T-helper 2 cell treated with Interferon-gamma antibody and Interleukin-4, amounts not matched to agents 100 ng/mL and 5 ng/mL, for 36 hours (primary cell): ENCODE results near the gene SEPTIN5. TPM values are rescaled to one million over a fixed set of nuclear protein-coding genes. Genes with fewer than 3 reads are reported as not detected.

Experiments used
- intact Hi-C: fragments of 100-400 bp; cut with micrococcal nuclease; formaldehyde crosslinking; loops from one replicate; pipeline ENCODE4 v1.15.1; 2023
- total RNA-seq: library from RNA; stranded (reverse); gene quantifications from 2 replicates; pipeline ENCODE4 v1.2.3, GENCODE V29; 2022

The SEPTIN5 gene
- total RNA-seq, 1 donor from 2014 or later, result not detected

GRCh38 chr22:19705181-19705934 lies 8.9 kb upstream of the SEPTIN5 start:
- intact Hi-C loops, result no loop called here

GRCh38 chr22:19706661-19707151 lies 7.6 kb upstream of the SEPTIN5 start:
- intact Hi-C loops, result no loop called here

DNA sequence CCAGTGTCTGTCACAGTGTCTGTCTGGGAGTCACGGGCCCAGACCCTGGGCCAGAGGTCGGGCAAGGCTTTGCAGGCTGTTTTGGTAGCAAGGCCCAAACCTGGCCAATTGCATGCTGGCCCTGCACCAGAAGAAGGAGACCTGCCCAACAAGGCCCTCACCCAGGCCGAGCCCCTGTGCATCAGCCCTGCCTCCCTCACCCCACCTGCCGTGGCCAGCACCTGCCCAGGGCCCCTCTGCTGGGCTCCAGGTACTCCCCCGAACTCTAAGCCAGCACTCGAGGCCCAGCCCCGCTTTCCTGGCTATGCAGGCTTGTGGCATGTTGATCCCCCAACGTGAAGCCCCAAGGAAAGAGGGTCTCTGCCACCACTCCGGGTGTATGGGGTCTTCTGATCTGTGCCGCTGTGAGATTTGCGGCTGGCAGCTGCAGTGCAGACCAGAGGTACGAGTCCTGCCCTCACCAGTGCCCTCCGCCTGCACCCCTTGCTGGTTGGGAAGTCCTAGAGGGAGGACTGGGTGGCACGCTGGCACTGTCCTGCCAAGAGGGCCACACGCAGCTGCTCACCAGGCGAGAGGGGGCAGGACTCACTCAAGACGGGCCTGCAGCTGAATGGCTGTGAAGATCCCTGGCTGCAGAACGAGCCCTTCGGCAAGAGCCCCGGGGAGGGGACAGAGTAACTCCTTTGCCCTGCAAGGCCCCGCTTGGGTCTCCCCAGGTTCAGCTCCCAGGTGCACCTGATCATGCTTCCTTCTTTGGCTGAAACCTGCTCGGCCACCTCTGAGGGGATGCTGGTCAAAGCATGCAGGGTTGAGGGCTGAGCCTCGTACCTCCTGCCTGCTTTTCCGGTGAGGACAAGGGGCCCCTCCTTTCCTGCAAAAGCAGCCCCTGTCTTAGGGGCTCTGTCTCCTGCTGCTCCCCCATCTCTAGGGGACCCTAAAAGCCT lies 6.7 kb upstream of the SEPTIN5 start:
- intact Hi-C loops, result no loop called here

DNA sequence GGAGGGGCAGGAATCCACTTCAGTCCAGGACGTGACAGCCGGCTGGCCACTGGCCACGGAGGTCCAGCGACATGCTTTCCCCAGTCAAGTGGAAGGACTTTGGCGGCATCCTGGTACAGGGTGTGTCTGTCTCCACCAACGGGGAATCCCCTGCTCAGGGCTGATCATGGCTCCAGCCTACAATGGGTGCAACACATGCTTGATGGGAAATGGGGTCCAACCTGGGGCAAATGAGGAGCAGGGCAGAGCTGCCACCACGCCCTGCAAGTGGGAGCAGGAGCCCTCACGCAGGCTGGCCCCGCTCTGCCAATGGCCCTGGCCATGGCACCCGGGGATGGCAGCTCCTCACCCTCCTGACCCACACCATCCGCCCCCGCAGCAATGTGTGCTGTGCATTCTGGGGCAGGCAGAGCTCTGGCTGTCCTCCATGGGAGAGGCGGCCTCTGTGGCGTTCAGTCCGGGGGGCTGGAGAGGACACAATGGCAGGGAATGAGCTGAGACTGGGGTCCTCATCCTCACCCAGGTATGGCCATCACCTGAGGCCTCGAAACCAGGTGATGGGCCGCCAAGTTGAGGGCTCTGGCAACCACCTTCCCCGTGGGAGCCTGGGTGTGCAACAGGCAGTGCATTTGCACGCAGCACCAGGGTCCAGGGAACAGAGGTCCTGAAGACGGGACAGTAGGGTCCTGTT lies 5.8 kb upstream of the SEPTIN5 start:
- intact Hi-C loops, result no loop called here

- intact Hi-C loops, result no loop called here
Observed at GRCh38 chr22:19709063-19709769, 5.1 kb upstream of the SEPTIN5 start.

GRCh38 chr22:19710020-19710768 lies 4.1 kb upstream of the SEPTIN5 start:
- intact Hi-C loops, result no loop called here

GRCh38 chr22:19710769-19711106 lies 3.6 kb upstream of the SEPTIN5 start:
- intact Hi-C loops, result no loop called here

GRCh38 chr22:19713245-19713644 lies 1.1 kb upstream of the SEPTIN5 start:
- intact Hi-C loops, result no loop called here

- intact Hi-C loops, result no loop called here
Observed at GRCh38 chr22:19713650-19714311, 522 bp upstream of the SEPTIN5 start.

DNA sequence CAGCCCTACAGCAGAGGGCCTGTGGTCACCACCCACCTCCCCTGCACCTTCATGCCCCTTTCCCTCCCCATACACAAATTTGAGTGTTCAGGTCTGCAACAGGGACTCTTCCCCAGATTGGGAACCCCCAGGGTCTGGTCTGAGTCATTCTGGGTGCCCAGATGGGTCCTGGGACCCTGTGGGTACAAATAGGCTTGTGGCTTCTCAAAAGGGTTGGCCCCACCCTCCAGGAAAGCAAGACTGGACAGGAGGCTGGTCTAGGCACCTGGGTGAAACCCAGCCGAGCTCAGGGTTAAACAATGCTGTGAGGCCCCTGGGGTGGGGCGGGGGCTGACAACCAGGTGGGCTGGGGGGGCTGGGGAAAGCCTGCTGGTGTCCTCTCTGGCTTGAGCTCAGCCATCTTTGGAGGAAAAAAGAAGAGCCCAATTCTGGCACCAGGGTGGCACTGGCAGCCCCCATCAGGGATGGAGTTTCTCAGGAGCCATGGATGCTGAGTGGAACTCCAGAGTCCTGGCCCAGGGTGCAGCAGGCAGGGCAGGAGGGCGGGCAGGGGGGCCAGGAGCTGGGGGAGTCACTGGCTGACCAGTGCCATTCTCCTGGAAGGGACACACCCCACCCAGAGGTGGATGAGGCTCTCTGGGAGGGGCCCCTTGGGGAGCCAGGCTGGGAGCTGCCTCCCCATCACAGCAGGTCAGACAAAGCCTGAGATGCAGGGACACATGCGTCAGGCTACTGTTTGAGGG lies 1.1 kb downstream of the SEPTIN5 start:
- intact Hi-C loops, result no loop called here

- intact Hi-C loops, result no loop called here
Observed at GRCh38 chr22:19716041-19716828, 1.9 kb downstream of the SEPTIN5 start.

GRCh38 chr22:19716829-19717105 lies 2.5 kb downstream of the SEPTIN5 start:
- intact Hi-C loops, result no loop called here

GRCh38 chr22:19717181-19717580 lies 2.9 kb downstream of the SEPTIN5 start:
- intact Hi-C loops, result no loop called here

- intact Hi-C loops, result no loop called here
Observed at GRCh38 chr22:19717691-19718455, 3.6 kb downstream of the SEPTIN5 start.

GRCh38 chr22:19718456-19719049 lies 4.2 kb downstream of the SEPTIN5 start:
- intact Hi-C loops, result no loop called here

DNA sequence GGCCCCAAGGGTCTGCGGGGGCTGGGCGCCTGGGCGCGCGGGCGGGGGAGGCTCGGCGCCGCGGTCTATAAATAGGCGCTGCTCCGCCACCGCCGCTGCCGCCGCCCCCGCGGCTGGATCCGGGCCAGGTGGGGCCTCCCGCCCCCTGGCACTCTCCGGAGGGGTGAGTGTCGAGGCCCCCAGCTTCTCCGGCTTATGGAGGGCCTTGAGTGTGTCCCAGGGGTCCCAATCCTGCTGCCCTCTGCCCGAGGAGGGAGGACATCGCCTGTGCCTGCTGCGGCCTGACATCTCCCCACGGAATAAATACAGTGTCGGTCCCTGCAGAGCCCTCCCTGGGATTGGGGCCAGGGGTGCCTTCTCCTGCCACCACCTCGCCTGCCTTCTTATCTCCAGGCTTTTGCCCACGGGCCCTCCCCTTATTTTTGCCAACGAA lies 4.8 kb downstream of the SEPTIN5 start:
- intact Hi-C loops, result no loop called here

DNA sequence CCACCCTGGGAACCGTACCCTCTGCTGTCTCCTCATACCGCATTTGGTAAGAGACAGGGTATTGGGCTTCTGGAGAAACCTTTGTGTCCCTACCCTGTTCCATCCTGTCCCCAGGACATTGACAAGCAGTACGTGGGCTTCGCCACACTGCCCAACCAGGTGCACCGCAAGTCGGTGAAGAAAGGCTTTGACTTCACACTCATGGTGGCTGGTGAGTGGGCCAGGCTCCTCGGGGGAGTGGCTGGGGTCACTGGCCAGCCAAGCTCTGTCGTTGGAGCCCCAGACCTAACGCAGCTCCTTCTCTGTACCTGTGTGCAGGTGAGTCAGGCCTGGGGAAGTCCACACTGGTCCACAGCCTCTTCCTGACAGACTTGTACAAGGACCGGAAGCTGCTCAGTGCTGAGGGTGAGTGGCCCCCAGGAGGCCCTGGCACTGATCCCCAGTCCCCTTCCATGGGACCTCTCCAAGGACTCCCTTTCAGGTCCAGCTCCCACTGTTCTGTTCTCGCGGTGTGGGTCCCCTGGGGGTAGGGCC lies 5.3 kb downstream of the SEPTIN5 start:
- intact Hi-C loops, result no loop called here
